ENCODE data around the gene HBG1.
"Not testable (repeated sequence)": the region's sequence is repeated elsewhere in the genome, so short reads cannot be mapped to it uniquely, and the experiment has no call there.

HBG1 gene

GRCh38 chr11:5276697-5277096 lies 27.0 kb upstream of the HBG1 start:
- no peak for DNase-seq

GRCh38 chr11:5275369-5276110 lies 25.9 kb upstream of the HBG1 start:
- DNase-seq: no peak

- DNase-seq: no peak
Observed at GRCh38 chr11:5274395-5274794, 24.7 kb upstream of the HBG1 start.

DNA sequence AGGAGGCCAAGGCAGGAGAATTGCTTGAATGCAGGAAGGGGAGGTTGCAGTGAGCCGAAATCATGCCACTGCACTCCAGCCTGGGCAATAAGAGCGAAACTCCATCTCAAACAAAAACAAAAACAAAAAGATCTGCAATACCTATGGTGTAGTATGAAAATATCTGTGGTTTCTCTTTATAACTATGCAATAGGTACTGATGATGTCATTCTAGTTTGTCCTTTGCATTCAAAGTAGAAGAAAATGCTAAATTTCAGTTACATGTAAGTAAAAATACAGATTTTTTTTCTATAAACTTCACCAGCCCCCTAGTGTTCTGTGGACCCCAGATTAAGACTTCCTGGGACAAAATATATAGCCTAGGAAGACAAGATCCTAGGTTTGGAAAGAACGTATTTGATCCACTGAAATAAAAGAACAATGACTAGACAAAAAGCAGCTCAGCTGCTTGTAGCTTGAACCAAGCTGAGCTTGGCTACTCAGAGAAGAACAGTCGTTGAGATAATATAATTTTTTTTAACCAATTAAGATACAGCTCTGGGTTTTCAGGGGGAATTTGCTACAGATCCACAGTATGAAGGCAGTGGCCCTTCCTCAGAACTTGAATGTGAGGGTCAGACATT lies 22.8 kb upstream of the HBG1 start:
- DNase-seq: no peak

DNA sequence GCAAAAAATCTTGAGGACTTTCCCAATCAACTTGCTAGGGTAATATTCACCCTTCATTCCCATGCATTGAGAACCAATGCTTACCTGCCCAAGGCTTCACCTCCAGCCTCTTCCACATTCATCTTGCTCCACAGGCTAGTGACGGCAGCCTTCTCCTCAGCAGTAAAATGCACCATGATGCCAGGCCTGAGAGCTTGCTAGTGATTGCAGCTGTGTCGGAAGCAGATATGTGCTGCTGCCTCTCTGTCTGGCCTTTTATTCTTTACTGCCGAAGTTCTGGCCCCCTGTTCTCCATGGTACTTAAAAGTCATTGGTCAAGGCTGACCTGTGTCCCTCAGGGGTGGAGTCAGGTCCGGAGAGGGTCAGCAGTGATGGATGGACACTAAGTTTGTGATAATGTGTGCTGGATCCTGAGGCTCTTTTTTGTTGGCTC lies 20.1 kb upstream of the HBG1 start, which contains the start of gene HBE1:
Gene HBE1, minus strand, starts transcription at position 231 of the 433 bp plus-strand sequence. Its CDS starts 55 bp downstream, at position 176.
- DNase-seq: no peak

- DNase-seq: no peak
Observed at GRCh38 chr11:5267033-5267563, 17.4 kb upstream of the HBG1 start.

DNA sequence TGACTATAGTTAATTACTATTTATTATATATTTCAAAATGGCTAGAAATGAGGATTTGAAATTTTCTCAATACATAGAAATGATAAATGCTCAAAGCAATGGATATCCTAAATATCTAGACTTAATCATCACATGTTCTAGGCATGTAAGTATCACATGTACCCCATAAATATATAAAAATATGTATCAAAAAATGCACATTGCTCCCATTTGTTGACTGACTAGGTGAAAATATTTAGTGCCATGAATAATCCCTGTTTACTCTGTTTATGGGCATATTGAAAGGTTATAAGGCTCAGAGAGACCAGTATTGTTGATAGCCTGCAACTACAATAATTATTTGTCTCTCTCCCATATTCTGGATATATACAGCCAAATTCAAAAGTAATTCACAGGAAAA lies 17.0 kb upstream of the HBG1 start:
- DNase-seq: no peak

DNA sequence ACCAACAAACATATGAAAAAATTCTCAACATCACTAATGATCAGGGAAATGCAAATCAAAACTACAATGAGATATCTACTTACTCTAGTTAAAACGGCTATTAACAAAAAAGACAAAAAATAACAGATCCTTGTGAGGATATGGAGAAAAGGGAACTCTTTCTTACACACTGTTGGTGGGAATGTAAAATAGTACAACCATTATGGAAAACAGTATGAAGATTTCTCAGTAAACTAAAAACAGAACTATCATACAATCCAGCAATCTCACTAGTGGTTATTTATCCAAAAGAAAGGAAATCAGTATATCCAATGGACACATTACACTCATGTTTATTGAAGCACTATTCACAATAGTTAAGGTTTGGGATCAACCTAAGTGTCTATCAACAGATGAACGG lies 16.2 kb upstream of the HBG1 start:
- DNase-seq: no peak

DNA sequence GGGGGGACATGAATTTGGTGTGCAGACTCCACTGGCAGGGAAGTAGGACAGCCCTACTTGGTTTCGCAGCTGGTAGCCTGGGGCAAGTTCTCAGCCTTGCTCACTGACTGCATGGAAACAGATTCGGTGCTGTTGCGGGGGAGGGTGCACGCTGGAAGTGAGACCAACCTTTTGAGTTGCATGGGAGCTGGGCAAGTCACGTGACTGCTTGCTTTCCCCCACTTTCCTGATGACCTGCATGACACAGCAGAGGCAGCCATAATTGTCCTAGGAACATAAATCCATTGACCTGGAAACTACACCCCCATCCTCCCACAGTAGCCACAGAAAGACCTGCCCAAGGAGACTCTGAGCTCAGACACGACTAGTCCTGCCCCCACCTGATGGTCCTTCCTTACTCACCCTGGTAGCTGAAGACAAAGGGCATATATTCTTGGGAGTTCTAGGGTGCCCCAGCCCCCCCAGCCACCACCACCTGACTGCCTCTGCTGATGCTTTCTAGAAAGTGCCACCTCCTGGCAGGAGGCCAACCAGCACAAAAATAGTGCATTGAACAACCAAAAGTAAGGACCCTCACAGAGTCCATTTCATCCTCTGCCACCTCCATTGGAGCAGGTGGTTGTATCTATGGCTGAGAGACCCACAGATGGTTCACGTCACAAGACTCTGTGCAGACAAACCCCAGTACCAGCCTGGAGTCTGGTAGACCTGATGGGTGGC lies 9.0 kb upstream of the HBG1 start:
- no peak for DNase-seq

DNA sequence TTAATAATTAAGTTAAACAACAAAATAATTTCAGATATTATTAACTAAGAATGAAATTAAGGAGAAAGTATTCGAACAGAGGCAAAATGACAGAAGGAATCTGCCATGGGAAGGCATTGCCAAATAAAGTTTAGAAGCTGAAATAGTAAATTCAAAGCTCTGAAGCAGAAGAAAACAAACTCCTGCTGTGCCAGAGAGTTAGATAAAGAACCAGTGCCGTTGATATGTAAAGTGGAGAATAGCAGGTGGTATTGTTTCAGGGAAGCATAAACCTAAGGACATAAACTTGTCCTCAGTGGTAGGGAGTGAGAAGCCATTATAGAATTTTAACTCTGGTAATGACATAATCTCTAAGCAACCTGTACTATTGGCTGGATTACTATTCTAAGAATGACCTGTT lies 7.6 kb upstream of the HBG1 start:
- no peak for DNase-seq

- not testable (repeated sequence) for DNase-seq
Observed at GRCh38 chr11:5254646-5255413, 5.2 kb upstream of the HBG1 start, which contains the start of gene HBG2. Gene HBG2 (minus strand): TSS chr11:5254781. CDS start chr11:5254728, 53 bp downstream.

DNA sequence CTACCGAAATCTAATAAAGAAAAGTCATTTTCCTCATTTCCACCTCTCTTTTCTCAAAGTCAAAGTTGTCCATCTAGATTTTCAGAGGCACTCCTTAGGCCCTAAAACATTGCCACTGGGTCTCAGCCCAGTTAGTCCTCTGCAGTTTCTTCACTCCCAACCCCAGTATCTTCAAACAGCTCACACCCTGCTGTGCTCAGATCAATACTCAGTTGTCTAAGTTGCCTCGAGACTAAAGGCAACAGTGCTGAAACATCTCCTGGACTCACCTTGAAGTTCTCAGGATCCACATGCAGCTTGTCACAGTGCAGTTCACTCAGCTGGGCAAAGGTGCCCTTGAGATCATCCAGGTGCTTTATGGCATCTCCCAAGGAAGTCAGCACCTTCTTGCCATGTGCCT lies 4.4 kb upstream of the HBG1 start:
- DNase-seq: not testable (repeated sequence)

- not testable (repeated sequence) for DNase-seq
Observed at GRCh38 chr11:5253440-5253839, 3.8 kb upstream of the HBG1 start.

DNA sequence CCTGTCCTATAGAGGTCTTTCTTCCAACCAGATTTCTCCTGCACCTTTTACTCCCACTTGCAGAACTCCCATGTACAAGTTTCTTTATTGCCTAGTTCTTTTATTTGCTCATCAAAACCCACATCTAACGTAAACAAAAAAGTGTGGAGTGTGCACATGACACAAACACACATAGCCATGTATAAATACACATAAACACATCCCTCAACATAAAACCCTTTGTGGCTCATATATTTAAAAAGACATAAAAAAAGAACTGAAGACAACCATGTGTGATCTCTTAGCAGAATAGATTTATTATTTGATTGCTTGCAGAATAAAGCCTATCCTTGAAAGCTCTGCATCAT lies 3.2 kb upstream of the HBG1 start:
- no peak for DNase-seq

- DNase-seq: no peak
Observed at GRCh38 chr11:5252192-5252918, 2.7 kb upstream of the HBG1 start.

DNA sequence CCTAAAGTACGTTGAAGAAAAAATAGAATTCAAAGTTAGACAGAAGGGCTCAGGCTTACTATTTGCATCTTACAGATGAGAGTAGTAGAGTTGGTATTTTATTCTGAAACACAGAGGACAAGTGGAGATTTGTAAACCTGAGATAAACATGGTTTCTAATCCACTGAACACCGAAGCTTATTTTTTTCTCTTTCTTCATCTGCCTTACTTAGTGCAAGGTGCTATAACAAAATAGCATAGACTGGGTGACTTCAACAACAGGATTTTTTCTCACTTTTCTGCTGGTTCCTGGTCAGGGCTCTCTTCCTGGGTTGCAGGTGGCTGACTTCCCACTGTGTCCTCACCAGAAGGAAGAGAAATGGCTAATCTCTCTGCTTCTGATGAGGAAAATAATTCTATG lies 2.1 kb upstream of the HBG1 start:
- no peak for DNase-seq

DNA sequence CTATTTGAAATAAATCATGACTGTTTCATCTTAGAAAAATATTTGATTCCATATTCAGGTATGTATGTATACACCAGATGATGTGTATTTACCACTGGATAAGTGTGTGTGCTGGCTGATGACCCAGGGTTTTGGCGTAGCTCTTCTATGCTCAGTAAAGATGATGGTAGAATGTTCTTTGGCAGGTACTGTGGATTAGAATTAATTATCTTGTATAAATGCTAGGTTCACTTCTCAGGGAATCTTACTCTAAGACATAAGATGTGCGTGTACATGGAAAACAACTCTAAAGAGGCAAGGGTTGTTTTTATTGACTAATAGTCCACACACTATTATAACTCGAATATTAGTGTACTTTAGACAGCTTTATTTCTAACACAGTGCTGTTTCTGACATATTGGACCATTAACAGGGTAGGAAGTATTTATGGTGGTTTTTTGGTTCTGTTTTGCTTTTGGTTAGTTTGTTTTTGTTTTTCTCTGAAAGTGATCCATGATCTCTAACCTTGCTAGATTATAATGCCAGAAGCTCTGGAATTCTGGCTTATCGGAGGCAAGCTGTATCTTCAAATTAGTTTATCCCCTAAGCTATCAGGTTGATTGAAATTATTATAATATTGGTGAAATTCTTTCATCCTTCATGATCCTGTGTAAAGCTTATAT lies 1.0 kb upstream of the HBG1 start:
- no peak for DNase-seq

- DNase-seq: not testable (repeated sequence)
Observed at GRCh38 chr11:5248498-5248897, 1.2 kb downstream of the HBG1 start.

GRCh38 chr11:5247472-5248192 lies 2.0 kb downstream of the HBG1 start:
- DNase-seq: no peak

GRCh38 chr11:5246772-5247471 lies 2.7 kb downstream of the HBG1 start:
- no peak for DNase-seq
